HepG2 (cell line): ENCODE data around the gene GGT1. TPM values are rescaled to one million over a fixed set of nuclear protein-coding genes. Genes with fewer than 3 reads are reported as not detected.

Source experiments
- AKNA ChIP-seq: sonication (generic); formaldehyde crosslinking; IDR thresholded peaks from 2 replicates; pipeline ENCODE4 v1.4.0; 2020; ENCODE audit warnings: missing genetic modification reagents, borderline replicate concordance
- ATF5 ChIP-seq: sonication (generic); formaldehyde crosslinking; IDR thresholded peaks from 2 replicates; pipeline ENCODE4 v1.4.0; 2020; ENCODE audit warnings: mild to moderate bottlenecking, low read depth, missing genetic modification reagents
- IRX3 ChIP-seq: sonication (generic); formaldehyde crosslinking; IDR thresholded peaks from 2 replicates; pipeline ENCODE4 v1.8.1; 2023; ENCODE audit warnings: mild to moderate bottlenecking, low read depth, missing genetic modification reagents, borderline replicate concordance
- NONO ChIP-seq, 2 experiments: fragments of 450-650 bp in 1 of 2; sonication (generic) in 1 of 2; formaldehyde crosslinking in 1 of 2; IDR thresholded peaks in 1 of 2; conservative IDR thresholded peaks in 1 of 2; 2 replicates each; pipeline versions ENCODE4 v1.6.1 to v1.8.0; 2017 to 2022; ENCODE audit warnings: mild to moderate bottlenecking in 1 of 2, missing genetic modification reagents in 1 of 2, moderate library complexity in 1 of 2
- RAD51 ChIP-seq: fragments of 450-650 bp; IDR thresholded peaks from 2 replicates; pipeline ENCODE4 v1.6.1; 2016; ENCODE audit warnings: borderline replicate concordance
- SAFB2 ChIP-seq: sonication (generic); formaldehyde crosslinking; IDR thresholded peaks from 2 replicates; pipeline ENCODE4 v1.5.1; 2020; ENCODE audit warnings: missing genetic modification reagents, low read depth, mild to moderate bottlenecking, borderline replicate concordance
- SNRNP70 ChIP-seq: fragments of 200-400 bp; formaldehyde crosslinking; IDR thresholded peaks from 2 replicates; pipeline ENCODE4 v1.6.1; 2017; ENCODE audit warnings: mild to moderate bottlenecking, low read depth, low read length, moderate library complexity
- ZBTB43 ChIP-seq: sonication (generic); formaldehyde crosslinking; conservative IDR thresholded peaks from 2 replicates; pipeline ENCODE4 v1.4.0; 2020; ENCODE audit warnings: missing genetic modification reagents
- ZC3H4 ChIP-seq: sonication (generic); formaldehyde crosslinking; IDR thresholded peaks from 2 replicates; pipeline ENCODE4 v1.4.0; 2020; ENCODE audit warnings: missing genetic modification reagents, borderline replicate concordance
- ZMAT5 ChIP-seq: sonication (generic); formaldehyde crosslinking; IDR thresholded peaks from 2 replicates; pipeline ENCODE4 v1.5.0; 2020; ENCODE audit warnings: mild to moderate bottlenecking, low read depth, missing genetic modification reagents, borderline replicate concordance
- ZNF280D ChIP-seq: sonication (generic); formaldehyde crosslinking; IDR thresholded peaks from 2 replicates; pipeline ENCODE4 v1.5.1; 2020; ENCODE audit warnings: mild to moderate bottlenecking, missing genetic modification reagents
- ZNF414 ChIP-seq: sonication (generic); formaldehyde crosslinking; IDR thresholded peaks from 2 replicates; pipeline ENCODE4 v1.5.0; 2020; ENCODE audit warnings: missing genetic modification reagents
- ZNF616 ChIP-seq: sonication (generic); formaldehyde crosslinking; IDR thresholded peaks from 2 replicates; pipeline ENCODE4 v1.5.0; 2020; ENCODE audit warnings: low read depth, mild to moderate bottlenecking, missing genetic modification reagents
- ZNF704 ChIP-seq: sonication (generic); formaldehyde crosslinking; IDR thresholded peaks from 2 replicates; pipeline ENCODE4 v1.8.1; 2023; ENCODE audit warnings: mild to moderate bottlenecking, inconsistent platforms, moderate library complexity, missing genetic modification reagents, borderline replicate concordance
- polyA plus RNA-seq, 8 experiments: library from polyadenylated mRNA; depleted of rRNA in 3 of 8; stranded (reverse) in 7 of 8; unstranded in 1 of 8; fragments of >200 nt; fragmentation: Illumina TruSeq in 4 of 8; extraction: Trizol in 4 of 8; gene quantifications; 2 replicates each; pipeline versions ENCODE4 v1.2.1 to v1.2.3, GENCODE V29; 2011 to 2016; ENCODE audit warnings: low read depth in 4 of 8, missing spikeins in 1 of 8, mixed read lengths in 1 of 8; ENCODE audit not compliant: insufficient read depth in 1 of 8
- total RNA-seq, 5 experiments: library from RNA; depleted of rRNA; stranded (reverse); fragments of >200 nt; fragmentation: Illumina TruSeq; extraction: Trizol; gene quantifications; 2 replicates each; pipeline ENCODE4 v1.2.3, GENCODE V29; 2016; ENCODE audit warnings: low read depth in 1 of 5

The GGT1 gene
- total and polyA plus RNA-seq, 2 of the 13 experiments (the other 11 are each of a cell fraction or from before 2014, with no cell fraction given): 29.9 to 103 TPM

GRCh38 chr22:24593836-24594568 lies 9.0 kb upstream of the GGT1 start (continued):
- no peak for TF ChIP-seq ZNF280D (CRISPR knock-in tag)
- no peak for TF ChIP-seq ATF5 (CRISPR knock-in tag)
- no peak for TF ChIP-seq ZNF704
- TF ChIP-seq ZMAT5: no peak
- no peak for TF ChIP-seq SAFB2 (CRISPR knock-in tag)
- peak; percentile 79; the same call in 1 of the 2 replicates for TF ChIP-seq ZC3H4 (CRISPR knock-in tag)
- peak; percentile 71; the same call in 1 of the 2 replicates for TF ChIP-seq ZBTB43 (CRISPR knock-in tag)
- TF ChIP-seq NONO (IDR thresholded peaks at IDR 0.05): no peak
- TF ChIP-seq NONO (CRISPR knock-in tag; conservative IDR thresholded peaks at IDR 0.05): 0 out of 2 replicates have a peak, but pooled peaks have one; percentile 10
- no peak for TF ChIP-seq RAD51
- no peak for TF ChIP-seq SNRNP70
- TF ChIP-seq ZNF616 (CRISPR knock-in tag): no peak
- TF ChIP-seq AKNA (CRISPR knock-in tag): no peak
- 0 out of 2 replicates have a peak, but pooled peaks have one; percentile 61 for TF ChIP-seq ZNF414
- no peak for TF ChIP-seq IRX3 (CRISPR knock-in tag)
